NCI-H1105 treated with DMSO at 0.1 percent for 48 hours (cell line): ENCODE data around the gene AREG.
A peak's percentile ranks its signal among the peaks of the same experiment; 100 is the strongest.

Experiments used
- DNase-seq: peaks from one replicate; lab custom pipeline; 2025; lab: John Stamatoyannopoulos, UW

The AREG gene

GRCh38 chr4:74463123-74463522, 18.2 kb downstream of the AREG start:
- no peak for DNase-seq

DNA sequence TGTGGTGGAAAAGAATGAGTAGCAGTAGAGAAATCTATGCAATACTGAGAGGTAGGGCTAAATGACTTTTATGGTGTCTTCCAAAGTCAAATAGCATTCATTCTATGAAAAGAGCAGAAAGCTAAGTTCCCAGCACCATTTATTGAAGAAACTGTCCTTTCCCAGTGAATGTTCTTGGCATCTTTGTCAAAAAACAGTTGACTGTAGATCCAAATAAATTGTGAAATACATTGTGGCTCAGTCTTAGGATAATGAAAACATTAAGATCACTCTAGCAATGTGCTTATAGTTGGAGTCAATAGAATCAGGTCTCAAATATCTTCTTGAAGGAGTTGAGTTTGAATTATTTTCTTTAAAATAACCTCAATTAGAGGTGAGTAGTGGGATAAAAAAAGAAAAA, 19.4 kb downstream of the AREG start:
- no peak for DNase-seq

DNA sequence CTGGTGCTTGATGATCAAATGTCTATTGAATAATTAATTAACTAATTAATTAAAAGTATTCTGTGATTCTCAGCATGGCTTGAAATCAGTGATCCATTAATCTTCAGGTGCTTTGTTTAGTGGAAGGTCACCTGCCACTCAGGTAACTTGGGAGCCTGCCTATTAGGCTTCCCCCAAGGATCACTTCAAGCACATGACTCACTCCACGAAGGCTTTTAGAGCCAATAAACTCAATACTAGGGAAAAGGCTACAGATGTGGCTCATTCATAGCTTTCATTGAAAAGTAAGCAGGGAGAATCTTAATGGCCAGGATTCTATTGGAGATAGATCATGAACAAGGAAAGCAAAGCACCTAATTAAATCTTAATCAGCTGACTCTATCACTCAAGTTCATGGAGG, 21.3 kb downstream of the AREG start:
- no peak for DNase-seq

DNA sequence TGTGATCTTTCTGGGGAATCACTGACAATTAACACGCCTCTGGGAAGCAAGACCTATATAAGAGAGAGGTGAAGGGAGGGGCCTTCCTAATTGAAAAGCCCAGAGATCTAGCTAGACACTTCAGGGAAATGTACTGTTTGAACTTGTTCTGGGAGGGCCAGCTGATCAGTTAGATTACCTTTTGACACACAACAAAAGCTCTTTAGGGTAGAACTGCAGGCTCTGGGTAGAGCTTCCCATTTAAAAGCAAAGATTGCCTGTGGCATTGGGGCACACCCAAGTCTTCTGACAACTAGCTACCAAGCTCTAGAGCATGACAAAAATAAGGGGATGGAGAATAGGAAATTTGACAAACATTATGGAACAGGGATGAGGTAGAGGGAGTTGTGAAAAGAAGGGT, 26.3 kb downstream of the AREG start:
- peak; percentile 43 for DNase-seq

DNA sequence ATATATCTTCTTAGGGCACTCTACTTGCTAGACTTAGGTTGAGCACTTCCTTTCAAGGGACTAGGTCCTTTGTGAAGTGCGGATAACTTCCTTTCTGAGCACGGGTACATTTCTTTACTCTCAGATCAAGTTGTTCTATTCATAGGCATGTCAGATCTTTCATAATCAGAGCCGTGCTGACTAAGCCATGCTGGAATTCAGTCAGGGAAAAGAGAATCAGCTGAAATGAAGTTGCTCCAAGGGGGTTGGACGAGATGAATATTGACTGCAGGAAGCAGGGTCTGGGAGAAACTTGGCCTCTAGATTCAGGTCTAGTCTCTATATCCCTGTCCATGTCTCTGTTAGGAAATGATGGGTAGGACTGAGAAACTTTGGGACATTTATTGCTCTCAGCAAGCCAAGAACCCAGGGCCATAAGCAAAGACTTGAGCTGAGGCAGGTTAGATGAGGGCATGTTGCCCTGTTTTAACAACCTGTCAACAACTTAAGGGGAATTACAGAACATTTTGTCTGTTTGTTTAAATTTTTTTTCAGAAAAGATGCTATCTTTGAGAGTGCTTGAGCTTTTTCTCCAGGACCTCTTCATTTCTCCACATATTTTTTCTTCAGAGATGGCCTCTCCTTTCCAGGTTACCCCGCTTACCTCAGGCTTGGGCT, 28.3 kb downstream of the AREG start:
- DNase-seq = no peak

GRCh38 chr4:74474345-74475090, 29.6 kb downstream of the AREG start:
- DNase-seq = no peak

GRCh38 chr4:74475091-74475800, 30.3 kb downstream of the AREG start:
- peak; percentile 33 for DNase-seq

GRCh38 chr4:74475946-74476345, 31.0 kb downstream of the AREG start:
- no peak for DNase-seq

GRCh38 chr4:74479009-74479408, 34.1 kb downstream of the AREG start:
- no peak for DNase-seq

GRCh38 chr4:74480267-74480666, 35.3 kb downstream of the AREG start:
- DNase-seq = no peak

DNA sequence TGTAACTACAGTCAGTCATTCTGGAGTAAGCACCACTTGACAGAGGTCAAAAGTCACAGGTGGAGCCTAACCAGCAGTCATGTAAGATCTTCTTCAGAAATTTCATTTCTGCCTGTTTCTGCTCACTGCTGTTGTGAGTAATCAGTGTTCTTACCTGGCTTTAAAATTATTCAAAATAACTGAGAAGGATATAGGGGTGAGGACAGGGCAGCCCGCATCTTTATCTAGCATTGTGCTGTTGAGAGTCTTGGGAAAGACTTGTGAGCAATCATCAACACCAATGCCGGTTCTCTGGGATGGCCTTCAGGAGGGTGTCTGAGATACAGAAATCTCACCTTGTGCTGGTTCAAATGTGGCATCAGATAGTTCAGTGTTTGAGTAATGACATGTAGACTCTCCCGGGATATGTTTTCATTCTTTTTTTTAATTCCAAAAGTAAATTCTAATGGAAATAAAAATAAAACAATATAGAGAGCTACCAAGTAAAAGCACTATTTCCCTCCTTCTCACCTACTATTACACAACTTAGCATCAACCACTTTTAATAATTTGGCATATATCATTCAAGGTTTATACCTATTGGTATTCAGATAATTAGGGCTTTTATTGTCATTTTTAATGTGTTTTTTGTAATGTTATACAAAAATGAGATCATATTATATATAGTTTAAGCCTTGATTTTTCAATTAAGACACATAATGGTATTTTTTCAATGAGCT, 37.1 kb downstream of the AREG start:
- DNase-seq = no peak

- no peak for DNase-seq
Measured at GRCh38 chr4:74483226-74483911, 38.4 kb downstream of the AREG start.

- no peak for DNase-seq
Measured at GRCh38 chr4:74486905-74487304, 42.0 kb downstream of the AREG start.

DNA sequence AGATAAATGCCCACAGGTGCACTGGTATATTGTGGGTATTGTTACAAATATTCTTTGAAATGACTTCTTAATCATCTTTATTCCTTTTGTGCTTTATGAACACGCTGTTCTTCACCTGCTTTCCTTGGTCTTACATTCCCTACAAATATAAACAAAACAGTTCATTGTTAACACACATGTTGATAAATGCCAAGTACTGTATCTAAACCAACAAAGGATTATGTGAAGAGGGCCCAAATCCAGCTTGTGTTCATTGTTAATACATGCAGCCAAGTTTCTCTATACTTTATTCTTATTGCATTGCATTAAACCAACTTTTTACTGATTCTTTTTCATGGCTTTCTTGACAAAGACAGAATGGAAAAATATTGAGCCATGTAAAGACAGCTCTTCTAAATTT, 42.8 kb downstream of the AREG start:
- DNase-seq = no peak

DNA sequence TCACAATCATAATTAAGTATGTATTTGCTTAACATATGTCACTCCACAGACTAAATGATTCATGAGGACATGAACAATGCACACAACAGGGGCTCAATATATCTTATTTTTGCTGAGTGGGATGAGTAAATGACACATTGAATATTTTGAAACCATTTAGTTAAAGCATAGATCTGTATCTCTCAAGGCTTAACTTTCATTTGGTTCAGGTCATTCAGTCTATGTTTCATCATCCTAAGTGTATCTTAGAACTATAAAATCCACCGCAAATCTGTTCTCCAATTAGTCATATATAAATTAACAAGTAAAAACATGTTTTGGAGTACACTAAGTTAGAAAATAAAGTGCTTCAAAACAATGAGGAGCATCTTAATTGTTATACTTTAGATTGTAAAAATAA, 45.8 kb downstream of the AREG start:
- no peak for DNase-seq

- DNase-seq = no peak
Measured at GRCh38 chr4:74499986-74500781, 55.2 kb downstream of the AREG start.

DNA sequence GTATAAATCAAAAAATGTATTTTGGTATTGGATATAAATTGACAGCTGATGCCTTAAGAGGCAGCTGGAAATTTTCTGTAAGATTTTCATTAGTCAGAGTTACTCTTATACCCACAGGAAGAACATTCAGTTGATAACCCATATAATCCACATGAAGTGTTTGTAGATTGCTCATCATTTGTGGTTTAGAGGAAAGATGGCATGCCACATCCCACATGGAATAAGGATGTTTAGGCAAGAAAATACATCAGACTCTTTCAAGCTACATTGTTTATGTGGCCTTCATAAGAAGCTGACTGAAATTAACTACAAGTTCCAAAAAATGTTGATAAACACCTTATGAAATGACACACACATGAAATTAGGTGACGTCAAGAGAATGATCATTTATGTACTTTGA, 56.6 kb downstream of the AREG start:
- DNase-seq = no peak

DNA sequence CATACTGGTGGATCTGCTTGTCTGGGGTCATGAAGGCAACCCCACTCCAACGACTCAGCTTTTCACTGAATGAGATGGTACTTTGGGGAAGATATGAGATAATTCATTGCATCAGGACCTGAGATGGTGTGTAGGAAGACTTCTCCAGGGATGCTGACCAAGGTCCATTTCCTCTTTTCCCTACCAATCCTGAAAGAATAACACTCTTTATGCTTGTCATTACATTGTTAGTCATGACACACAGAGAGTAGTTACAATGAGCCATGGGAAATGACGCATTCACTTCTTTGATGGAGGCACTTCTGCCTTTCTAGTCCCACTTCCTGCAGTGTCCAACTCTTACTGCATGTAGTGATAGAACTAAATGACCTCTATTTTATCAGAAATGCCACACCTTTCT, 58.6 kb downstream of the AREG start:
- DNase-seq = no peak

DNA sequence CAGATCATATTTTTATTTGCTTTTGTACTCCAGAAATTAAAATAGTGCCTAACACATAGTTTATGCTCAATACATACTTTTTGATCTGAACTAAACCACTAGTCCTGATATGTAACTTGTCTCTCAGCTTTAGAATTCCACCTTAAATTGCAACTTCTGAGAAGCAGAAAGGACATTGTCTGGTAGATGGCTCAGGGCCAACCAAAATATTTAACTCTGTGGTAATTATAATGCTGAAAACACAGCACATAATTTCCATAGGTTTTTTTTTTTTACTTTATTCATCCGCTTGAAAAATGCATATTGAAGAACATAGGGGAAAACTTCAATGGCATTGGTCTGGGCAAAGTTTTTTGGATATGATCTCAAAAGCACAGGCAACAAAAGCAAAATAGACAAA, 59.3 kb downstream of the AREG start:
- no peak for DNase-seq
